Liver (tissue), 3 donors: ENCODE results near the gene NALF2.

Source experiments
- FOXA1 ChIP-seq: IDR thresholded peaks from 2 replicates; pipeline ENCODE4 v1.6.1; 2016; ENCODE audit warnings: antibody characterized with exemption
- GABPA ChIP-seq, 2 donors: IDR thresholded peaks in 1 of 2; conservative IDR thresholded peaks in 1 of 2; 2 replicates each; pipeline ENCODE4 v1.6.1; 2016; ENCODE audit warnings: antibody characterized with exemption in 2 of 2, mild to moderate bottlenecking in 1 of 2, moderate library complexity in 1 of 2
- HNF4A ChIP-seq, 2 donors: conservative IDR thresholded peaks; 2 replicates each; pipeline ENCODE4 v1.6.1; 2016; ENCODE audit warnings: antibody characterized with exemption in 2 of 2, mild to moderate bottlenecking in 2 of 2
- JUND ChIP-seq, 2 donors: IDR thresholded peaks; 2 replicates each; pipeline ENCODE4 v1.6.1; 2016; ENCODE audit warnings: antibody characterized with exemption in 2 of 2
- MAX ChIP-seq: IDR thresholded peaks from 2 replicates; pipeline ENCODE4 v1.6.1; 2016; ENCODE audit warnings: antibody characterized with exemption
- NR2F2 ChIP-seq: IDR thresholded peaks from 2 replicates; pipeline ENCODE4 v1.6.1; 2016; ENCODE audit warnings: antibody characterized with exemption
- TAF1 ChIP-seq: conservative IDR thresholded peaks from 2 replicates; pipeline ENCODE4 v1.6.1; 2016; ENCODE audit warnings: antibody characterized with exemption, mild to moderate bottlenecking
- YY1 ChIP-seq: IDR thresholded peaks from 2 replicates; pipeline ENCODE4 v1.6.1; 2016; ENCODE audit warnings: antibody characterized with exemption, mild to moderate bottlenecking
- TF ChIP-seq, protein P1 (sequence below): fragments of 150-350 bp; IDR thresholded peaks from 2 replicates; pipeline ENCODE4 v1.5.1; 2017; ENCODE audit warnings: improper control_type of control experiment, low read depth, low read length; ENCODE audit not compliant: missing input control
- donor health status: healthy.
- donor health status: healthy.

GRCh38 chrX:69505772-69506616 is 1.9 kb downstream of the NALF2 start:
- TF ChIP-seq, protein P1, sequence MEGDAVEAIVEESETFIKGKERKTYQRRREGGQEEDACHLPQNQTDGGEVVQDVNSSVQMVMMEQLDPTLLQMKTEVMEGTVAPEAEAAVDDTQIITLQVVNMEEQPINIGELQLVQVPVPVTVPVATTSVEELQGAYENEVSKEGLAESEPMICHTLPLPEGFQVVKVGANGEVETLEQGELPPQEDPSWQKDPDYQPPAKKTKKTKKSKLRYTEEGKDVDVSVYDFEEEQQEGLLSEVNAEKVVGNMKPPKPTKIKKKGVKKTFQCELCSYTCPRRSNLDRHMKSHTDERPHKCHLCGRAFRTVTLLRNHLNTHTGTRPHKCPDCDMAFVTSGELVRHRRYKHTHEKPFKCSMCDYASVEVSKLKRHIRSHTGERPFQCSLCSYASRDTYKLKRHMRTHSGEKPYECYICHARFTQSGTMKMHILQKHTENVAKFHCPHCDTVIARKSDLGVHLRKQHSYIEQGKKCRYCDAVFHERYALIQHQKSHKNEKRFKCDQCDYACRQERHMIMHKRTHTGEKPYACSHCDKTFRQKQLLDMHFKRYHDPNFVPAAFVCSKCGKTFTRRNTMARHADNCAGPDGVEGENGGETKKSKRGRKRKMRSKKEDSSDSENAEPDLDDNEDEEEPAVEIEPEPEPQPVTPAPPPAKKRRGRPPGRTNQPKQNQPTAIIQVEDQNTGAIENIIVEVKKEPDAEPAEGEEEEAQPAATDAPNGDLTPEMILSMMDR: no peak
- no peak for TF ChIP-seq NR2F2
- TF ChIP-seq JUND (IDR thresholded peaks at IDR 0.05): no peak
- no peak for TF ChIP-seq GABPA (IDR thresholded peaks at IDR 0.05 in 1 of 2, conservative IDR thresholded peaks at IDR 0.05 in 1 of 2)
- TF ChIP-seq MAX: no peak
- TF ChIP-seq TAF1: no peak
- TF ChIP-seq FOXA1: no peak
- no peak for TF ChIP-seq HNF4A (conservative IDR thresholded peaks at IDR 0.05)
- no peak for TF ChIP-seq YY1
